ENCODE measurements around the gene PTPRN2.
"Not testable (repeated sequence)": the region's sequence is repeated elsewhere in the genome, so short reads cannot be mapped to it uniquely, and the experiment has no call there.

The PTPRN2 gene

DNA sequence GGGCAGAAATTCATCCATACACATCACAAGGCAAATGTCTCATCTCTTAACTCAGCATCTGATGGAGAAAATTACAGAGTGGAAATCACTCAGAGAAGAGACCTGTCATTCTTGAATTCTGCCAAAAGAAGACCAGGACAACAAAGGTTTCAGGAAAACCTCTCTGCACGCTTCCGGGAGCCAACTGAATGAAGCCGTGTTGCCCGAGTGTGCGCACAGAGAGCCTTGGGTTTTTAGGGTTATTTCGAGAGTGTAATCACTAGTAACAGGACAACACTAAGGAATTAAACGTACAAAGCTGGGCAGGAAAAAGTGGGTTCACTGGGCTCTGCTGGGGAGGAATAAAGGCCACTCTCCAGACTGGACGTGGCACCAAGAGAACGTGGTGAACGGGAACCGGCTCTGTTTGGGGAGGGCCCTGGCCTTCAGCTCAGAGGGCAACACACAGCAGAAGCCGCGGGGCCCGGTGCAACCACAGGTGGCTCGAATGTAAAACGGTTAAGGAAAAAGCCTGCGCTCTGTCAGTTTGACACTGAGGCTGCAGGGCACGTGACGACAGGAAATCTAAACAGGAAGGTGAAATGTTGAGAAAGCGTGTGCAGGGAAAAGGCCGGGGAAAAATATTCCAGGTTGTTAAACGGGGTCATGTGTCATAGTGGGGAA lies 919.3 kb downstream of the PTPRN2 start:
- peak in 9 of 42 donors; percentile 5 to 49 (median 25) for DNase-seq
- intact Hi-C loops (cut with DNase I) = no loop called here

DNA sequence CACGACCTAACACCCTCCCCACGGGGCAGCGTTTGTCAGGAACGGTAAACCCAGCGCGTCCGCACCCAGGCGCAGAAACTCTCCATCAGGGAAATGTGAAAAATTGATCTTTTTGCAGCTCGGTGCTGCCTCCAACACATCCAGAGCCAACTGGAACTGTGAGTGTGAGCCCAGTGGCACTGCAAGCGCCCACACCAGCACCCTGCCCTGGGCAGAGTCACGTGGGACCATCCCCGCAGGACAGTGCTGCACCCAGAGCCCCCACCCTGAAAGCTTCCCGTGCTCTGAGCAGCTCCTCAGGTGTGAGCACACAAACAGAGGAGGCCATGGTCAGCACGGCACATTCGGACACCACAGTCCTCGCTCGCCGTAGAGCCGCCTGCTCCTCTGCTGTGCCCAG lies 919.9 kb downstream of the PTPRN2 start:
- intact Hi-C loops (cut with DNase I) = no loop called here
- peak in 7 of 42 donors; percentile 0 to 39 (median 14) for DNase-seq

DNA sequence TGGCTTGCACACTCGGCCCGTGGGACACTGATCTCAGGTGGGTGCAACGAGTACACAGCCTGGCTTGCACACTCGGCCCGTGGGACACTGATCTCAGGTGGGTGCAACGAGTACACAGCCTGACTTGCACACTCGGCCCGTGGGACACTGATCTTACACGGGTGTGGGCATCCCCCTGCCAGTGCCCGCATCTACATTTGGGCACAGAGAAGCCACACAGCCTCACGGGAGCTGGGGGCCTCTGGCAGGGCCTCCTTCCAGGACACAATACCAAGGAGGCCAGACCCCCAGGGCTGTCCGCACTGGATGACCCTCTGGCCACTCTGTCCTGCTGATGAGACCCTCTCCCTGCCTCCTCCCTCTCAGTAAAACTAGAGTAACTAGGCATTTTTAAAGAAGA lies 920.4 kb downstream of the PTPRN2 start:
- peak in 5 of 42 donors; percentile 4 to 38 (median 14) for DNase-seq

DNA sequence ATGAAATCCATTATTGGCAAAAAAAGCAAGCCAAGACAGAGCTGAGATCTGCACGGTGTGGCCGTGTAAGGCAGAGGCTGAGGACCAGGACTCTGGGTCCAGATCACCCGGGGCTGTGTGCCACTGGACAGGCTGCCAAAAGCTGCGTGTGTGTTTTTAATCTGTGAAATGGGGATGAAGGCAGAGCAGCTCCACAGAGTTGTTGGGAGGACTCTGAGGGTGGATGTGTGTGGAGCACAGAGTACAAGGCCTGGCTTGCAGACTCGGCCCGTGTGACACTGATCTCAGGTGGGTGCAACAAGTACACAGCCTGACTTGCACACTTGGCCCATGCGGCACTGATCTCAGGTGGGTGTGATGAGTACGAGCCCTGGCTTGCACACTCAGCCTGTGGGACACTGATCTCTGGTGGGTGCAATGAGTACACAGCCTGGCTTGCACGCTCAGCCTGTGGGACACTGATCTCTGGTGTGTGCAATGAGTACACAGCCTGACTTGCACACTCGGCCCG lies 921.0 kb downstream of the PTPRN2 start:
- DNase-seq = peak in 7 of 42 donors; percentile 3 to 38 (median 9)
- intact Hi-C loops (cut with DNase I) = no loop called here

More for the DNA sequence above, 920.4 kb downstream of the PTPRN2 start:
- intact Hi-C loops (cut with DNase I) = no loop called here

DNA sequence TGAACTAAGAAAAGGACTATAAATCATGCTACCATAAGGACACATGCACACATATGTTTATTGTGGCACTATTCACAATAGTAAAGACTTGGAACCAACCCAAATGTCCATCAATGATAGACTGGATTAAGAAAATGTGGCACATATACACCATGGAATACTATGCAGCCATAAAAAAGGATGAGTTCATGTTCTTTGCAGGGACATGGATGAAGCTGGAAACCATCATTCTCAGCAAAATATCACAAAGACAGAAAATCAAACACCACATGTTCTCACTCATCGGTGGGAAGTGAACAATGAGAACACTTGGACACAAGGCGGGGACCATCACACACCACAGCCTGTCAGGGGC lies 922.0 kb downstream of the PTPRN2 start:
- intact Hi-C loops (cut with DNase I); DNase-seq: not testable (repeated sequence)

DNA sequence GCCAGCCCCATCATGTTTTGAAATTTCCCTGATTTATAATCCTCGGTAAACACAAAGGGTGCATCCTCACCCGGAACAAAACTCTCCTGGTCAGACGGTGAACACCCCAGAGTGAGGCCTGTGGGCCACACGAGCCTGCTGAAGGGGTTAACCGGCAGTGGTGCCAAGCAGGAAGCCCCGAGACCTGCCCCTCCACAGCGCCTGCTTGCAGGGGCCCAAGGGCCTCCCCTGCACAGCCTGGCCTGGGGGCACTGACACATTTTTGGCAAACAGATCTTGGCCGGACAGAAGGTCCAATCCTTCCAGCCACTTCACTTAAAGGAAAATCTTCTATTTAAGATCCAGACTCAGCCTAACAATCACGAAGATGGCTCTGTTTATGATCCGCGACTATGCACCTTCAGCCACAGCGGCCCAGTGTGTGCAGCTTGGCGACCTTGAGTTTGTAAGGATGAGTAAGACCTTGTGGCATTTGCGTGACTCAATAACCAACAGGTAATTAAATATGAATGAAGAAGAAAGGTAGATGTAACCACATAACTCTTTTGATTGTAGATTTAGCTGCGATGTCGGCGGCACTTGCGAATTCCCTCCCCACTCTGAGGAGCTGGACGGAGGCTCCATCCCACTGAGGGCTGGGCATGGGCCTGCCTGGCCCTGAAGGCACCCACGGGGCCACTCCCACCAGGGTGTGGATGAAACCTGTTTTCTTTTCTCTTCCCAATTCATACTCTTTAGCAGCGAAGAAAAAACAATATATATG lies 922.6 kb downstream of the PTPRN2 start:
- intact Hi-C loops (cut with DNase I) = no loop called here
- peak in 2 of 42 donors; percentile 1 to 39 for DNase-seq

DNA sequence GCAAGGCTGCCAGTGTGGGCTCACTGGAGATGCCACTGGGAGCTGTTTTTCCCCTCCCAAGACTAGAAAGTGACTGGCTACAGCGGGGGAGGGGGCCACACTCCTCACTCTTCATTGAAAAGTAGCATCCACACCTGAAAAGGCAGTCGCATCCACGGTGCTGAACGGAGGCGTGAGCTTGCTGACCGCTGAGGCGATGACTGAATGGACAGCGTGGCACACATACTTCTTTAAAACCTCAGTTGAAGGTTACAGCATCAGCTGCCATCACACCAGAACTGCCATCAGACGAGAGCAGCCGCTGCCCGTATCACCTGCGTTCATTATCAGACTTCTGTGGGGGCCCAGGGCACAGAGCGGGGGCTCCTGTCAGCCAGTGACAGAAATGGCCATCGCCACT lies 923.6 kb downstream of the PTPRN2 start:
- intact Hi-C loops (cut with DNase I) = no loop called here
- peak in 6 of 42 donors; percentile 1 to 34 (median 10) for DNase-seq

DNA sequence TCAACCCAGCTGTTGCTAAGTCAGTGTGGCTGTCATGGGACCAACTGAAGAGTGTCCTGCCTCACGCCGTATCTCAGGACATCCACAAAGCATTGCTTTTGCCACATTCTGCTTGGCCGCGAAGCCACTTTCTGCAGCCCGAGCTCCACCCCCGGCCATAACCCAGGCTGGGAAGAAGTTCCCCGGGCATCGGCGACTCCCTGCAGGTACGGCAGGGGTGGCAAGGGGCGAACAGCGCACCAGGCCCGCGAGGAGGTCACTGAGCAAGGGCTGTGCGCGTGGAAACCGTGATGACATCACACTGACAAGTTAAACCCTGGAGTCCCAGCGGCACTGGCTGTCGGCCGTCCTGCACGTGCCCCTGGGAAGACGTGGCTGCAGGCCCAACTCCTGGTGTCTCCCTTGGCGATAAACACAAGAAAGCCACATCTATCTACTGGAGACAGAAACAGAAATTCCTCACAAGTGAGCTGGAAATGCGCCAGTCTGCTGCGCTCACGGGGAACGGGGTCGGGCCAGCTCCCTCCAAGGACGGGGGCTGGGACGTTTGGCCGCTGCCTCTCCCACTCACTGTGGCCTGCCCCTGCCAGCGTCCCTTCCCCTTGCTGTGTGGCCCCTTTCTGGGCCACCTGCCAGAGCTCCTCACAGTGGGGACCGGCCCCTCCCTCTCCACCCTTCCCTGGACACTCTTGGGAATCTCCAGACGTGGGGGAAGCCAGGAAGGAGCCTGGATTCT lies 924.5 kb downstream of the PTPRN2 start:
- intact Hi-C loops (cut with DNase I) = no loop called here
- peak in 8 of 42 donors; percentile 3 to 47 (median 33) for DNase-seq

DNA sequence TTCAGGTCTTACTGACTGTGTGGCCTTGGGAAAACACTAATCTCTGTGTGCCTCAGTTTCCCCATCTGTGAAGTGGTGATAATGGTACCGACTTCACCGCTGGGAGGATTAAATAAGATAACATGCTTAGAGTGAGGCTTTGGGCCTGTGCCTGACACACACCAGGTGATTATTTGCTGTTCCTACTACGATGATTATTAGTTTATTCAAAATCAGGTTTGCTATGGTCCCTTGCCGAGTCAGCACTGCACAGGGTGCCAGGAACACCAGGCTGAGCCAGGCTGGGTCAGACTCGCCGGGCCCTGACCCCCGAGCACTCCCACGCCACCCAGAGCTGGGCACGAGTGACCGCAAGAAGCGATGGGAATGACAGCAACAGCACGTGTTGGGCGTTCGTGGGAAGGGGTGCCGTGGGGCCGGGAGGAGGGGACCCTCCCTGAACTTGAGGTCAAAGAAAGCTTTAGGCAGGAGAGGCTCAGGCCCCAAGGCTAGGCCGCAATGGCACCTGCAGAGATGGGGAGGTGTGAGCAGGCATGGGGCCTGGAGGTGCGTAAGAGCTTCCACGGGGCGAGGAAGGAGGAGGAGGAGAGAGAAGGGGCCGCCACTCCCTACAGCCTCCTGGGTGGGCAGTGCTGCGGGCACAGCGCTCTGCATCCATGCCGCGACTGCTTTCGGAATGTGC lies 925.4 kb downstream of the PTPRN2 start:
- DNase-seq = peak in 4 of 42 donors; percentile 1 to 35 (median 18)
- intact Hi-C loops (cut with DNase I) = no loop called here

DNA sequence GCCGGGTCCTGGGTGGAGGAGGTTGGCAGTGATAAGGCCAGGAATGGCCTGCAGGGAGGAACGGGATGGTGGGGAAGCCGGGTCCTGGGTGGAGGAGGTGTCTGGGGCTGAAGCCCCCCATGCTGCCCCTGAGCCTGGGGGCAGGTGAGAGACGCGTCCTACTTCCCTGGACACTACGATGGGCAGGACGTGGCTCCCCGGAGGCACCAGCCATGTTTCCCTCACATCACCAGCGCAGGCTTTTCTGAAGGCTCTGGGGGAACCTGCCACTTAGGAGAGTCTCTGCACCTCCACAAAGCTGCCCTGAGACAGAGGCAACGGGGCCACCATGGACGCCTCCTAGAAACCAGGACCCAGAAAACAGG lies 926.0 kb downstream of the PTPRN2 start:
- intact Hi-C loops (cut with DNase I) = no loop called here
- DNase-seq = peak in 6 of 42 donors; percentile 1 to 33 (median 11)

DNA sequence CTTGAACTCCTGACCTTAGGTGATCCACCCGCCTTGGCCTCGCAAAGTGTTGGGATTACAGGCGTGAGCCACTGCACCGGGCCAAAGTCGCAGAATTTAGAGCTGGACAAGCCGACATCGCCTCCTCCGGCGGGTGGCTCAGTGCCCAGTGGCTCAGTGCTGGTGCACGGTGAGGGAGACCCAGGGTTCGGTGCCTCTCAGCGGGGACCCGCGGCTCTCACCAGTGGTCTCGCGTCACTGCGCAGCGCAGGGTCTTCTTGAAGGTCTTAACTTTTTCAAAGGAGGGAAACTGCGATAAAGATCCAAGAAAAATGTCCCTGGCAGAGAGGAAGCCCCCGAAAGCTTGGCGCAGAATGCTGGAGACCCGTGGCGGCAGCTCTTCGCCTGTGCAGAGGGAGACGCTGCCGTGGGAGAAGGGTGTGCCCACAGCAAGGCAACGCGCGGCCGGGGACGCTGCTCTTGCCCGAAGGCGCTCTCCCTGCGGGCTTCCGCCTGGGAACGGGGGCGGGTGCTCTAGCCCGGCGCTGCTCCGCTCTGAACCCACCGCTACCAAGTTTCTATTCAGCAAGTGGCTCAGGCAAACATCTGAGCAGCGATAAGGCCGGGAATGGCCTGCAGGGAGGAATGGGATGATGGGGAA lies 926.5 kb downstream of the PTPRN2 start:
- intact Hi-C loops (cut with DNase I) = no loop called here
- DNase-seq = peak in 8 of 42 donors; percentile 5 to 44 (median 18)

DNA sequence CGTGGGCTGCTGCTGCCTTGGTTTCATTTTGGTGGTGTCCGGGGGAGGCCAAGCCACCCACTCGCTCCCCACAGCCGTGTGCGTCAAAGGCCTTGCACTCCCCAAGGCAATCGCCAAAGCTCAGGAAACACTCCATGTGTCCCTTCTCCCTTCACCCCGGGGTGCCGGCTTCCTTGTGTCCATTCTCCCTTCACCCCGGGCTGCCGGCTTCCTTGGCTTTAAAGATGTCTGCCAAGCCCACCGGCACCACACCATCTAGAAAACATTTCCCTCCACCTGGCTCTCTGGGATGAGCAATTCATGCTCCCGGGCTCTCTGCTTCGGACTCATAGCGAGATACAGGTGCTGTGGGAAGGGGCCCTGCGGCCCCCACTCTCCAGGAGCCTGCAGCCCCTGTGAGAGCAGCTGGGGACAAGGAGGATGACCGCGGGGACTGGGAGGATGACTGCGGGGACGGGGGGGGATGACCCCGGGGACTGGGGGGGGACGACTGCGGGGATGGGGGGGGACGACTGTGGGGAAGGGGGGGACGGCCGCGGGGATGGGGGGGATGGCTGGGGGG lies 928.7 kb downstream of the PTPRN2 start:
- peak in 5 of 42 donors; percentile 8 to 54 (median 38) for DNase-seq
- intact Hi-C loops (cut with DNase I) = no loop called here

DNA sequence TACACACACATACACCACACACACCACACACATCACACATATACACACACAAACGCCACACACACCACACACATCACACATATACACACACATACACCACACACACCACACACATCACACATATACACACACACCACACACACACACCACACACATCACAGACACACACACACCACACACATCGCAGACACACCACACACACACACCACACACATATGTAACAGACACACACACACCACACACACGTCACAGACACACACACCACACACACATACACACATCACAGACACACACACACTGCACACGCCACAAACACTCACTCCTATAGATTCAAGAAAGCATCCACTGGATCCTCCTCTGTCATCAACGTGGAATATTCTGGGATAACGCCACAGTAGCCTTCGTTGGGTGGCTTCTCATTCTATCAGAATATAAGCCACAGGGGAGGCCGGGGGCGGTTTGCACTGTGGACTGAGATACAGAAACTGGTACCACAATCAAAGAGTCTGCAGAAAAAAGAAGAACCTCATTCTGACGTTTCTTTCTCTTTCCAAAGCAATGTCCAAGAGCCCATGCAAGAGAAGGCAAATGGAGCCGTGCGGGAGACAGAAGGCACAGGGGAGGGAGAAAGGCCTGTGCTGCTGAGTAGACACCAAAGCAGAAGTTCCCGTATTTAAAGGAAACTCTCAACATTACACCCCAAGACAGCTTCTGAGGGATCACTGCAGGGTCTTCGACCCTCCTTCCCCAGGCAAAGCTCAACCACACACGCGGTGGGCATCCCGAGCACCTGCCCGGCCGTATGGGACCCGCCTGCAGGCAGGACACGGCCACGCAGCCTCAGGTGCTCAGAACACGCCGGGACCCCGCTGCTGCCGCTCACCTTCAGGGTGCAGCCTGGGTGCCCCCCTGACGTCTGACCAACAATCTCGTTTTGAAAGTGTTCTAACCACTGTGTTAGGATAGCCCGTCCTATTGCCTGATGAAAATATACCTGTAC lies 929.6 kb downstream of the PTPRN2 start:
- intact Hi-C loops (cut with DNase I) = no loop called here
- peak in 2 of 42 donors; percentile 17 to 29 for DNase-seq

DNA sequence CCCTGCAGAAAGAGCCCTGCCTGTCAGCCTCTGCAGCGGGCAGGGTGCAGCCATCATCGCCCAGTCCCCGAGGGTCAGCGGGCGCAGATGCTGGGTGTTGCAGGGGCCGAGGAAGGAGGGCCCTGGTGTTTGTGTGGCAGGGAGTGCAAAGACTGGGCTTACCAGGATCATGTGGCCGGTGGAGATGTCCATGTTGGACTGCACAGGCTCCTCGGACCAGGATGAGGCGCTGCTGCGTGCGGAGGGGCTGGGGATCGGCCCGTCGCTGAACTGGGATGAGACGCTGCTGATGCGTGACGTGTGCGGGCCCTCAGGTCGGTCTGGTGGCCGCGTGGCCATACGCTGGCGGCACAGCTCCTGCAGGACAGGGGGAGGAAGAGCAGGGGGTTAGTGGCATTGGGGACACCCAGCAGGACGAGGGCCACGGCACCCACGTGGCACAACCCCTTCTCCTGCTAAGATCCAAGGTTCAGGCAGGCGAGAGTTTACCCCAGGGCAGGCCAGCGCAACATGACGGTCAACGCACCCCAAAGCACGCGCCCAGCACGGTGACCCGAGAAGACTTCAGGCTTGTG lies 931.3 kb downstream of the PTPRN2 start:
- DNase-seq = peak in 2 of 42 donors; percentile 5 to 21
- intact Hi-C loops (cut with DNase I) = no loop called here

DNA sequence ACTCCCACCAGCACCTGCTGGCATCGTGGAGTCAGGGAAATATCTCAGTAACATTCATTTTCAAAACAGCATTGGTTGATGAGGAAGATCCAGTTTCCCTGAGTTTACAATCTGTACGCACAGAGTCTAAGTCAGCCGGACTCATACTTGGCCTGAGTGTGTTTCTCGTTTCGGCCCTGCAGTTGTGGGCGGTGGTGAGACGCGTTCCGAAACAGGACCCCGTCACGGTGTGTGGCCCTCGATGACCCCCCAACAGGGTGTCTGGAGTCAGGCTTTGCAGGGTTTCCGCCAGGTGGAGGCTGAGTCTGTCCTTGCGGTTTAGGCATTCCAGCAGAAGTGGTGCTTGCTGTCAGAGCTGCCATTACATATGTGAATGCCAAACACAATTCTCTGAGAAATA lies 933.3 kb downstream of the PTPRN2 start:
- DNase-seq = peak in 2 of 42 donors; percentile 10 to 34

DNA sequence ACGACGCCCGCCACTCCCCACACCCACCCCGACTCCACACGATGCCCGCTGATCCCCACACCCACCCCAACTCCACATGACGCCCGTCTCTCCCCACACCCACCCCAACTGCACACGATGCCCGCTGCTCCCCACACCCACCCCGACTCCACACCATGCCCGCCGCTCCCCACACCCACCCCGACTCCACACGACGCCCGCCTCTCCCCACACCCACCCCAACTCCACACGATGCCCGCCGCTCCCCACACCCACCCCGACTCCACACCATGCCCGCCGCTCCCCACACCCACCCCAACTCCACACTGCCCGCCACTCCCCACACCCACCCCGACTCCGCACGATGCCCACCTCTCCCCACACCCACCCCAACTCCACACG lies 933.8 kb downstream of the PTPRN2 start:
- intact Hi-C loops (cut with DNase I) = no loop called here

More for the DNA sequence above, 933.3 kb downstream of the PTPRN2 start:
- intact Hi-C loops (cut with DNase I) = no loop called here

More for the DNA sequence above, 933.8 kb downstream of the PTPRN2 start:
- peak in 2 of 42 donors; percentile 8 to 21 for DNase-seq

Measured in head of caudate nucleus (tissue), 42 donors.